Activated naive CD4-positive, alpha-beta T cell treated with anti-CD3 and anti-CD28 coated beads for 36 hours (primary cell): Measurements from ENCODE around the gene ALDH3B2. TPM values are rescaled to one million over a fixed set of nuclear protein-coding genes. Genes with fewer than 3 reads are reported as not detected.
A peak's percentile ranks its signal among the peaks of the same experiment; 100 is the strongest.
"Not testable (repeated sequence)": the region's sequence is repeated elsewhere in the genome, so short reads cannot be mapped to it uniquely, and the experiment has no call there.

ENCODE experiments used
- CTCF ChIA-PET: fragments of 350-600 bp; sonication (Branson Sonifier 250); formaldehyde crosslinking; loops from one replicate; lab custom pipeline; 2021; ENCODE audit warnings: antibody characterized with exemption; lab: Charles Lee
- DNase-seq: peaks from one replicate; pipeline ENCODE4 v3.0.0-alpha.2; 2020
- H3K27ac Mint-ChIP-seq: one replicate; pipeline ENCODE4 v1.8.0; 2021; ENCODE audit warnings: mild to moderate bottlenecking, mixed read lengths
- H3K27me3 Mint-ChIP-seq: one replicate; pipeline ENCODE4 v1.8.0; 2021; ENCODE audit warnings: low read depth, mixed read lengths
- H3K36me3 Mint-ChIP-seq: one replicate; pipeline ENCODE4 v1.8.0; 2021; ENCODE audit warnings: low read depth, mixed read lengths
- H3K4me1 Mint-ChIP-seq: one replicate; pipeline ENCODE4 v1.8.0; 2021; ENCODE audit warnings: low read depth, mixed read lengths
- H3K4me3 Mint-ChIP-seq: one replicate; pipeline ENCODE4 v1.8.0; 2021; ENCODE audit warnings: mild to moderate bottlenecking, moderate library complexity, mixed read lengths
- H3K9me3 Mint-ChIP-seq: one replicate; pipeline ENCODE4 v1.8.0; 2021; ENCODE audit warnings: mixed read lengths
- intact Hi-C: fragments of 100-400 bp; cut with micrococcal nuclease; formaldehyde crosslinking; loops from one replicate; pipeline ENCODE4 v1.15.1; 2023
- total RNA-seq, 2 experiments: library from RNA; stranded (reverse); gene quantifications; one replicate each; pipeline ENCODE4 v1.2.3, GENCODE V29; 2021

ALDH3B2 gene
- total RNA-seq, 2 experiments from 2014 or later: not detected

DNA sequence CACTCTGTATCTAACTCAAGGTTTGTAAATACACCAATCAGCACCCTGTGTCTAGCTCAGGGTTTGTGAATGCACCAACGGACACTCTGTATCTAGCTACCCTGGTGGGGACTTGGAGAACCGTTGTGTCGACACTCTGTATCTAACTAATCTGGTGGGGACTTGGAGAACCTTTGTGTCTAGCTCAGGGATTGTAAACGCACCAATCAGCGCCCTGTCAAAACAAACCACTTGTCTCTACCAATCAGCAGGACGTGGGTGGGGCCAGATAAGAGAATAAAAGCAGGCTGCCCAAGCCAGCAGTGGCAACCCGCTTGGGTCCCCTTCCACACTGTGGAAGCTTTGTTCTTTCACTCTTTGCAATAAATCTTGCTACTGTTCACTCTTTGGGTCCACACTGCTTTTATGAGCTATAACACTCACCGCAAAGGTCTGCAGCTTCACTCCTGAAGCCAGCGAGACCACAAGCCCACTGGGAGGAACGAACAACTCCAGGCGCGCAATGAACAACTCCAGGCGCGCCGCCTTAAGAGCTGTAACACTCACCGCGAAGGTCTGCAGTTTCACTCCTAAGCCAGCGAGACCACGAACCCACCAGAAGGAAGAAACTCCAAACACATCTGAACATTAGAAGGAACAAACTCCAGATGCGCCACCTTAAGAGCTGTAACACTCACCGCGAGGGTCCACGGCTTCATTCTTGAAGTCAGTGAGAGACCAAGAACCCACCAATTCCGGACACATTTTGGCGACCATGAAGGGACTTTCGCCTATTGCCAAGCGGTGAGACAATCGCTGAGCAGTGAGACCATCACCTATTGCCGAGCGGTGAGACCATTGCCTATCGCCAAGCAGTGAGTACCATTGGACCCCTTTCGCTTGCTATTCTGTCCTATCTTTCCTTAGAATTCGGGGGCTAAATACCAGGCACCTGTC, 54.5 kb downstream of the ALDH3B2 start:
- H3K4me1 Mint-ChIP-seq: not testable (repeated sequence)

DNA sequence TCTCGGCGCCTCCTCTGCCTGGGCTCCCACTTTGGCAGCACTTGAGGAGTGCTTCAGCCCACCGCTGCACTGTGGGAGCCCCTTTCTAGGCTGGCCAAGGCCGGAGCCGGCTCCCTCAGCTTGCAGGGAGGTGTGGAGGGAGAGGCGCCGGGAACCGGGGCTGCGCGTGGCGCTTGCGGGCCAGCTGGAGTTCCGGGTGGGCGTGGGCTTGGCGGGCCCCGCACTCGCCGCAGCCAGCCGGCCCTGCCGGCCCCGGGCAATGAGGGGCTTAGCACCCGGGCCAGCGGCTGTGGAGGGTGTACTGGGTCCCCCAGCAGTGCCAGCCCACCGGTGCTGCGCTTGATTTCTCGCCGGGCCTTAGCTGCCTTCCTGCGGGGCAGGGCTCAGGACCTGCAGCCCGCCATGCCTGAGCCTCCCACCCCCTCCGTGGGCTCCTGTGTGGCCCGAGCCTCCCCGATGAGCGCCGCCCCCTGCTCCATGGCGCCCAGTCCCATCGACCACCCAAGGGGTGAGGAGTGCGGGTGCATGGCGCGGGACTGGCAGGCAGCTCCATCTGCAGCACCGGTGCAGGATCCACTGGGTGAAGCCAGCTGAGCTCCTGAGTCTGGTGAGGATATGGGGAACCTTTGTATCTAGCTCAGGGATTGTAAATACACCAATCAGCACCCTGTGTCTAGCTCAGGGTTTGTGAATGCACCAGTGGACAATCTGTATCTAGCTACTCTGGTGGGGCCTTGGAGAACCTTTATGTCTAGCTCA, 55.3 kb downstream of the ALDH3B2 start:
- not testable (repeated sequence) for H3K9me3 Mint-ChIP-seq

More for the DNA sequence above, 54.5 kb downstream of the ALDH3B2 start:
- not testable (repeated sequence) for H3K27ac Mint-ChIP-seq, H3K36me3 Mint-ChIP-seq, H3K4me3 Mint-ChIP-seq, H3K9me3 Mint-ChIP-seq, H3K27me3 Mint-ChIP-seq, DNase-seq
- intact Hi-C loops: loop anchor here (10.0 kb wide), 1 partner anchor 415 kb away; the partner anchor contains the start of genes NDUFS8 and TCIRG1
- CTCF ChIA-PET: interaction anchor here (6.0 kb wide), 1 partner anchor 10 kb away, joined by 46 read pairs; the partner anchor contains the start of gene NUDT8

GRCh38 chr11:67617243-67617953, 57.0 kb downstream of the ALDH3B2 start:
- CTCF ChIA-PET: interaction anchor here (0.6 to 6.0 kb wide), 2 partner anchors 12 to 42 kb away, joined by 3 to 46 read pairs; partner anchors contain the start of gene NUDT8
- Mint-ChIP-seq H3K27ac (no peak overlapping the region), H3K9me3 (no peaks in the 10 kb centered on the region), H3K27me3 (no peaks in the 10 kb centered on the region), H3K4me1 (peaks cover 24% of the 10 kb centered on the region), H3K36me3 (peaks cover 2% of the 10 kb centered on the region), H3K4me3 (no peak overlapping the region)
- no peak for DNase-seq
- intact Hi-C loops: loop anchor here (10.0 kb wide), 1 partner anchor 417 kb away; the partner anchor contains the start of genes NDUFS8 and TCIRG1

More for the DNA sequence above, 55.3 kb downstream of the ALDH3B2 start:
- not testable (repeated sequence) for H3K27ac Mint-ChIP-seq, DNase-seq, H3K27me3 Mint-ChIP-seq, H3K4me3 Mint-ChIP-seq, H3K36me3 Mint-ChIP-seq
- intact Hi-C loops: loop anchor here (10.0 kb wide), 1 partner anchor 416 kb away; the partner anchor contains the start of genes NDUFS8 and TCIRG1
- peaks cover 12% of the 10 kb centered on the region for H3K4me1 Mint-ChIP-seq
- CTCF ChIA-PET: interaction anchor here (6.0 kb wide), 1 partner anchor 10 kb away, joined by 46 read pairs; the partner anchor contains the start of gene NUDT8

DNA sequence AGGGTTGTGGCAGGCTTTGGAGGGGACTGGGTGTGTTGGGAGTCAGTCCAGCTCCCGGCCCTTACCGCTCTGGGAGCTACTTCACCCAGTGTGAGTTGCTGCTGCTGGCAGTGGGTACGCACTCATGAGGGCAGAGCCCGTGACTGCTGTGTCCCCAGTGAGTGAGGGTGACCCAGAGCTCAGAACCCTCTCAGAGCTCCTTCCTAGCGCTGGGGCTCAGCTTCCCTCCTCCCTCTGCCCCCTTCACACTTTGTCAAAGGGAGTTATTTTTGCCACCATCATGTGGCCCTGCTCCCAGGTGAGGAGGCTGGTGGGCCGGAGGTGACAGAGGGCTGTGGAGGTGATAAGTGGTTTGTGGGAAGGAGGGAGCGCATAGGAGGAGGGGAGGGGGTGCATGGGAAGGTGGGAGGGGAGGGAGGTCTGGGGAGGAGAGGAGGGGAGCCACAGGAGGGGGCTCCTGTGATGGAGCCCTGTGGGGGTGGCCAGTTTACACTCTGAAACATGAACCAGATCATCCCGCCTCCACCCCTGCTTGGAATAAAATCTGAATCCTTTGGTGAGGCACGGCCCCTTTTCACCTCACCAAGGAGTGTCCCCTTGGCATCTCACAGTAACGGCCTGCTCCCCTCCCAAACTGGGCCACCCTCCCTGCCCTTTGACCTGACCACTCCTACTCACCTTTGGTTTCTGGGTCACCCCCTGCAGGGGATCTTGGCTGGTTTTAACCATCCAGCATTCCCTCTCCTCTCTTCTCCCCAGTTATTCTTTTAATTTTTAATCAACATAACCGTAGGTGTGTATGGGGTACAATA, 57.8 kb downstream of the ALDH3B2 start:
- CTCF ChIA-PET: interaction anchor here (0.6 to 6.0 kb wide), 5 partner anchors 13 to 64 kb away, joined by 3 to 46 read pairs (median 3); partner anchors contain the start of genes ACY3 and NUDT8
- Mint-ChIP-seq H3K27me3 (no peaks in the 10 kb centered on the region), H3K4me1 (peaks cover 24% of the 10 kb centered on the region), H3K36me3 (peaks cover 5% of the 10 kb centered on the region), H3K4me3 (peak overlapping the region; percentile 38), H3K9me3 (no peaks in the 10 kb centered on the region), H3K27ac (no peak overlapping the region)
- no peak for DNase-seq
- intact Hi-C loops: loop anchor here (10.0 kb wide), 1 partner anchor 418 kb away; the partner anchor contains the start of genes NDUFS8 and TCIRG1

GRCh38 chr11:67615728-67616430, 58.5 kb downstream of the ALDH3B2 start:
- H3K27me3 Mint-ChIP-seq: no peaks in the 10 kb centered on the region
- H3K4me3 Mint-ChIP-seq: peak overlapping the region; percentile 38
- intact Hi-C loops: loop anchor here (2.0 to 10.0 kb wide), 2 partner anchors 33 to 419 kb away; partner anchors contain the start of genes GSTP1, NDUFS8 and TCIRG1
- CTCF ChIA-PET: interaction anchor here (0.7 to 6.0 kb wide), 5 partner anchors 14 to 63 kb away, joined by 3 to 46 read pairs (median 3); partner anchors contain the start of gene NUDT8
- DNase-seq: no peak
- H3K27ac Mint-ChIP-seq: no peak overlapping the region
- peaks cover 24% of the 10 kb centered on the region for H3K4me1 Mint-ChIP-seq
- peaks cover 5% of the 10 kb centered on the region for H3K36me3 Mint-ChIP-seq
- H3K9me3 Mint-ChIP-seq: no peaks in the 10 kb centered on the region

DNA sequence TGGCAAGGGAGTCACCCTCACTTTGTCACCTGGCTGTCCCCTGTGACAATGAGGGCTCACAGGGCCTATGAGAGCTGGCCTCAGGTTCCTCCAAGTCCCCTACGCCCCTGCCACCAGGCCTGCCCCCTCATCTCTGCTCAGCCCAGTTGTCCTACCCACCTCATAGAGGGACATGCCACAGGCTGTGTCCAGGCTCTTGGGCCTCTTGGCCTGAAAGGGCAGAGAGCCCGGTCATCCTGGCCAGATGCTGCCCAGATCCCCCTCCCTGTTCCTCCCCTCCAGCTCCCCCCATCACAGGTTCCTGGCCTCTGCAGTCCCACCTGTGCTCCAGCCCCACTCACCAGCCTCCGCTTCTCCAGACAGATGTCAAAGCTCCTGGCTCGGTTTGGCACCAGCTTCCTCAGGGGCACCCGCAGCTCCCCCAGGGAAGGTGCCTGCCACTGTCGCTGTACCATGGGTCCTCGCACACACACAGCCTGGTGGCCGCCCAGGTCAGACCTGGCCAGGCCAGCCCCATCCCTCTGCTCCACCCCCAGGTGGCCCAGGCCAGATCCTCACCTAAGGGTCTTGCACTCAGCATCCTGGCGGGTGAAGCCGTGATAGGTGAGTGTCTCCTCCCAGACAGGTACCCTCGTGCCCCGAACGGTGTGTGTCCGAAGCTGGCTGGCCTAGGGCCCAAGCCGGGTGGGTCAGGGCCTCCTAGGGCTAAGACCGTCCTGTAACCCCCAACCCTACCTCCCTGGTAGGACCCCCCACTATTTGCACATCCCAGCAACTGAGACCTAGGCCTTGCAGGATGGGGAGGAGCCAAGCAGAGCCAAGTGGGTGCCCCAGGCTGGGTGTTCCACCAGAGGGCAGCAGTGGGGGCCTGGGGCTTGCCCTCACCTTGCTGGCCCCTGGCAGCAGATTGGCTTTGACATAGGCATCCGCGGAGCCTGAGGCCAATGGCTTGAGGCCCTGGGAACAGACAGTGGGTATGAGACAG, 59.4 kb downstream of the ALDH3B2 start:
- Mint-ChIP-seq H3K27ac (peak overlapping the region; percentile 98), H3K36me3 (peaks cover 7% of the 10 kb centered on the region), H3K4me1 (peaks cover 24% of the 10 kb centered on the region), H3K27me3 (no peaks in the 10 kb centered on the region), H3K4me3 (peak overlapping the region; percentile 80), H3K9me3 (no peaks in the 10 kb centered on the region)
- CTCF ChIA-PET: interaction anchor here (0.9 to 6.0 kb wide), 9 partner anchors 11 to 62 kb away, joined by 3 to 46 read pairs (median 6); partner anchors contain the start of gene NUDT8
- DNase-seq: peak; percentile 75
- intact Hi-C loops: loop anchor here (1.0 to 10.0 kb wide), 5 partner anchors 9 to 420 kb away; partner anchors contain the start of genes GSTP1, NDUFS8, NDUFV1 and TCIRG1

GRCh38 chr11:67613960-67614715, 60.3 kb downstream of the ALDH3B2 start:
- Mint-ChIP-seq H3K27me3 (no peaks in the 10 kb centered on the region), H3K36me3 (peaks cover 11% of the 10 kb centered on the region), H3K9me3 (no peaks in the 10 kb centered on the region), H3K27ac (peak overlapping the region; percentile 98), H3K4me3 (peak overlapping the region; percentile 80), H3K4me1 (peaks cover 24% of the 10 kb centered on the region)
- DNase-seq: peak; percentile 93
- intact Hi-C loops: loop anchor here (1.0 to 10.0 kb wide), 5 partner anchors 8 to 421 kb away; partner anchors contain the start of genes GSTP1, NDUFS8, NDUFV1 and TCIRG1
- CTCF ChIA-PET: interaction anchor here (0.9 to 6.0 kb wide), 9 partner anchors 12 to 45 kb away, joined by 3 to 46 read pairs (median 6); partner anchors contain the start of genes GSTP1 and NUDT8

GRCh38 chr11:67613313-67613959, 61.0 kb downstream of the ALDH3B2 start:
- DNase-seq: no peak
- CTCF ChIA-PET: interaction anchor here (1.0 to 6.0 kb wide), 6 partner anchors 13 to 42 kb away, joined by 3 to 46 read pairs (median 6); partner anchors contain the start of genes GSTP1 and NUDT8
- peak overlapping the region; percentile 80 for H3K4me3 Mint-ChIP-seq
- intact Hi-C loops: loop anchor here (10.0 kb wide), 1 partner anchor 421 kb away; the partner anchor contains the start of genes NDUFS8 and TCIRG1
- H3K27ac Mint-ChIP-seq: peak overlapping the region; percentile 98
- H3K27me3 Mint-ChIP-seq: no peaks in the 10 kb centered on the region
- H3K9me3 Mint-ChIP-seq: no peaks in the 10 kb centered on the region
- peaks cover 29% of the 10 kb centered on the region for H3K4me1 Mint-ChIP-seq
- peaks cover 17% of the 10 kb centered on the region for H3K36me3 Mint-ChIP-seq
